HL-60 (cell line): ENCODE data around the gene CELF5.

Experiments
- GABPA ChIP-seq: IDR thresholded peaks from 2 replicates; pipeline ENCODE4 v1.6.1; 2012; ENCODE audit warnings: low read depth
- POLR2AphosphoS5 ChIP-seq: IDR thresholded peaks from 2 replicates; pipeline ENCODE4 v1.6.1; 2012; ENCODE audit warnings: low read depth
- SPI1 ChIP-seq: IDR thresholded peaks from 2 replicates; pipeline ENCODE4 v1.6.1; 2012; ENCODE audit warnings: low read depth, mild to moderate bottlenecking, borderline replicate concordance
- TF ChIP-seq, protein P1 (sequence below): IDR thresholded peaks from one replicate; pipeline ENCODE4 v1.5.1; 2011; ENCODE audit warnings: low read length, control low read depth, inconsistent platforms; ENCODE audit not compliant: insufficient read depth
- TF ChIP-seq, protein P2 (sequence below): IDR thresholded peaks from 2 replicates; pipeline ENCODE4 v1.6.1; 2012; ENCODE audit warnings: low read depth; ENCODE audit not compliant: insufficient replicate concordance

DNA sequence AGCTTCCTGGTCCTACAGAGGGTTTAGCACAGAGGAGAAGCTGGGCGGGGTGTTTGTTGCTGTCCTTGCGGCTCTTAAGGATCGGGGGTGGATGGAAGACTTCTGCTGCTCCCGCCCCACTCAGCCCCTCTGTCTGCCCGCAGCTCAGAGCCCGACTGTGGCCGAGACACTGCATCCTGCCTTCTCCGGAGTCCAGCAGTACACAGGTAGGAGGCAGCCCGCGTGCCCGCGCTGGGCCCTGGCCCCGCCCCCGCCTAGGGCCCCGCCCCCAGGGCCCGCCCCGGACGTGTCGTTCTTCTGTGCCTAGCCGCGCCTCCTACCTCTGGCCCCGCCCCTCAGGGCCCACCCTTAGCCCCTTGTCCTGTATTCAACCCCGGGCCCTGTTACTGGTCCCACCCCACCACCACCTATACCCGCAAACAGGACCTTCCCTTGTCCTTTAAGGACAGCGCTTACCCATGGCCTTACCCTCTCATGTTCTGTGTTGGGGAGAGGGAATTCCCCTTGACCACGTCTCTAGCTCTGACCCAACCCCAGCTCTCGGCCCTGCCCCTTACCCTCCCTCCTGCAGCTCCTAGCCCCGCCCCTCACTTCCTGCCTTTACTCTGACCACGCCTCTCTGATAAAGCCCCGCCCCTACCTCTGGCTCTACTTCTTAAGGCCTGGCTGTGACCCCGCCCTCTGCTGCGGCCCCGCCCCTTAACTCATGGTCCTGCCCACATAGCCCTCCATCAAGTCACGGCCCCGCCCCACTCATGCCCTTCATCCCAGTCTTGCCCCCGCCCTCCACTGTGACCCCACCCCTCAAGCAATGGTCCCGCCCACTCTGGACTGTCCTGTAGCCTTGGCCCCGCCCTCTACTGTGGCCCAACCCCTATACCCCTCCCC lies 60.5 kb downstream of the CELF5 start:
- TF ChIP-seq, protein P1, sequence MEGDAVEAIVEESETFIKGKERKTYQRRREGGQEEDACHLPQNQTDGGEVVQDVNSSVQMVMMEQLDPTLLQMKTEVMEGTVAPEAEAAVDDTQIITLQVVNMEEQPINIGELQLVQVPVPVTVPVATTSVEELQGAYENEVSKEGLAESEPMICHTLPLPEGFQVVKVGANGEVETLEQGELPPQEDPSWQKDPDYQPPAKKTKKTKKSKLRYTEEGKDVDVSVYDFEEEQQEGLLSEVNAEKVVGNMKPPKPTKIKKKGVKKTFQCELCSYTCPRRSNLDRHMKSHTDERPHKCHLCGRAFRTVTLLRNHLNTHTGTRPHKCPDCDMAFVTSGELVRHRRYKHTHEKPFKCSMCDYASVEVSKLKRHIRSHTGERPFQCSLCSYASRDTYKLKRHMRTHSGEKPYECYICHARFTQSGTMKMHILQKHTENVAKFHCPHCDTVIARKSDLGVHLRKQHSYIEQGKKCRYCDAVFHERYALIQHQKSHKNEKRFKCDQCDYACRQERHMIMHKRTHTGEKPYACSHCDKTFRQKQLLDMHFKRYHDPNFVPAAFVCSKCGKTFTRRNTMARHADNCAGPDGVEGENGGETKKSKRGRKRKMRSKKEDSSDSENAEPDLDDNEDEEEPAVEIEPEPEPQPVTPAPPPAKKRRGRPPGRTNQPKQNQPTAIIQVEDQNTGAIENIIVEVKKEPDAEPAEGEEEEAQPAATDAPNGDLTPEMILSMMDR, result no peak
- no peak for TF ChIP-seq POLR2AphosphoS5
- TF ChIP-seq GABPA, result no peak
- TF ChIP-seq, protein P2, sequence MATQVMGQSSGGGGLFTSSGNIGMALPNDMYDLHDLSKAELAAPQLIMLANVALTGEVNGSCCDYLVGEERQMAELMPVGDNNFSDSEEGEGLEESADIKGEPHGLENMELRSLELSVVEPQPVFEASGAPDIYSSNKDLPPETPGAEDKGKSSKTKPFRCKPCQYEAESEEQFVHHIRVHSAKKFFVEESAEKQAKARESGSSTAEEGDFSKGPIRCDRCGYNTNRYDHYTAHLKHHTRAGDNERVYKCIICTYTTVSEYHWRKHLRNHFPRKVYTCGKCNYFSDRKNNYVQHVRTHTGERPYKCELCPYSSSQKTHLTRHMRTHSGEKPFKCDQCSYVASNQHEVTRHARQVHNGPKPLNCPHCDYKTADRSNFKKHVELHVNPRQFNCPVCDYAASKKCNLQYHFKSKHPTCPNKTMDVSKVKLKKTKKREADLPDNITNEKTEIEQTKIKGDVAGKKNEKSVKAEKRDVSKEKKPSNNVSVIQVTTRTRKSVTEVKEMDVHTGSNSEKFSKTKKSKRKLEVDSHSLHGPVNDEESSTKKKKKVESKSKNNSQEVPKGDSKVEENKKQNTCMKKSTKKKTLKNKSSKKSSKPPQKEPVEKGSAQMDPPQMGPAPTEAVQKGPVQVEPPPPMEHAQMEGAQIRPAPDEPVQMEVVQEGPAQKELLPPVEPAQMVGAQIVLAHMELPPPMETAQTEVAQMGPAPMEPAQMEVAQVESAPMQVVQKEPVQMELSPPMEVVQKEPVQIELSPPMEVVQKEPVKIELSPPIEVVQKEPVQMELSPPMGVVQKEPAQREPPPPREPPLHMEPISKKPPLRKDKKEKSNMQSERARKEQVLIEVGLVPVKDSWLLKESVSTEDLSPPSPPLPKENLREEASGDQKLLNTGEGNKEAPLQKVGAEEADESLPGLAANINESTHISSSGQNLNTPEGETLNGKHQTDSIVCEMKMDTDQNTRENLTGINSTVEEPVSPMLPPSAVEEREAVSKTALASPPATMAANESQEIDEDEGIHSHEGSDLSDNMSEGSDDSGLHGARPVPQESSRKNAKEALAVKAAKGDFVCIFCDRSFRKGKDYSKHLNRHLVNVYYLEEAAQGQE, result no peak
- no peak for TF ChIP-seq SPI1
